HEK293T (cell line): ENCODE measurements around the gene MUL1.

Source experiments
- ARNT ChIP-seq: fragments of 450-650 bp; IDR thresholded peaks from 2 replicates; pipeline ENCODE4 v1.6.1; 2017; ENCODE audit warnings: mild to moderate bottlenecking
- BHLHE40 ChIP-seq: fragments of 450-650 bp; IDR thresholded peaks from 2 replicates; pipeline ENCODE4 v1.6.1; 2016; ENCODE audit warnings: mild to moderate bottlenecking, moderate library complexity, borderline replicate concordance
- CTBP1 ChIP-seq: fragments of 450-650 bp; IDR thresholded peaks from 2 replicates; pipeline ENCODE4 v1.6.1; 2016; ENCODE audit warnings: borderline replicate concordance
- ELF4 ChIP-seq: fragments of 450-650 bp; IDR thresholded peaks from 2 replicates; pipeline ENCODE4 v1.6.1; 2017; ENCODE audit warnings: antibody characterized with exemption
- FOXM1 ChIP-seq: fragments of 450-650 bp; IDR thresholded peaks from 2 replicates; pipeline ENCODE4 v1.6.1; 2017; ENCODE audit warnings: mild to moderate bottlenecking, borderline replicate concordance
- LEF1 ChIP-seq: fragments of 450-650 bp; IDR thresholded peaks from 2 replicates; pipeline ENCODE4 v1.6.1; 2017; ENCODE audit warnings: mild to moderate bottlenecking, borderline replicate concordance
- SP1 ChIP-seq: fragments of 450-650 bp; IDR thresholded peaks from 2 replicates; pipeline ENCODE4 v1.6.1; 2017
- SUZ12 ChIP-seq: fragments of 450-650 bp; IDR thresholded peaks from 2 replicates; pipeline ENCODE4 v1.6.1; 2016; ENCODE audit warnings: mild to moderate bottlenecking
- TARDBP ChIP-seq: fragments of 450-650 bp; IDR thresholded peaks from 2 replicates; pipeline ENCODE4 v1.6.1; 2016
- ZNF384 ChIP-seq: fragments of 450-650 bp; IDR thresholded peaks from 2 replicates; pipeline ENCODE4 v1.6.1; 2016

- TF ChIP-seq ELF4 = no peak
- TF ChIP-seq SUZ12 = no peak
- no peak for TF ChIP-seq BHLHE40
- no peak for TF ChIP-seq LEF1
- TF ChIP-seq ZNF384 = no peak
- TF ChIP-seq ARNT = no peak
- no peak for TF ChIP-seq FOXM1
- no peak for TF ChIP-seq SP1
- TF ChIP-seq CTBP1 = no peak
- TF ChIP-seq TARDBP = no peak
These were observed 28.1 kb downstream of the MUL1 start for GRCh38 chr1:20479840-20480239.
